ENCODE data around the gene DUSP22.

The DUSP22 gene

DNA sequence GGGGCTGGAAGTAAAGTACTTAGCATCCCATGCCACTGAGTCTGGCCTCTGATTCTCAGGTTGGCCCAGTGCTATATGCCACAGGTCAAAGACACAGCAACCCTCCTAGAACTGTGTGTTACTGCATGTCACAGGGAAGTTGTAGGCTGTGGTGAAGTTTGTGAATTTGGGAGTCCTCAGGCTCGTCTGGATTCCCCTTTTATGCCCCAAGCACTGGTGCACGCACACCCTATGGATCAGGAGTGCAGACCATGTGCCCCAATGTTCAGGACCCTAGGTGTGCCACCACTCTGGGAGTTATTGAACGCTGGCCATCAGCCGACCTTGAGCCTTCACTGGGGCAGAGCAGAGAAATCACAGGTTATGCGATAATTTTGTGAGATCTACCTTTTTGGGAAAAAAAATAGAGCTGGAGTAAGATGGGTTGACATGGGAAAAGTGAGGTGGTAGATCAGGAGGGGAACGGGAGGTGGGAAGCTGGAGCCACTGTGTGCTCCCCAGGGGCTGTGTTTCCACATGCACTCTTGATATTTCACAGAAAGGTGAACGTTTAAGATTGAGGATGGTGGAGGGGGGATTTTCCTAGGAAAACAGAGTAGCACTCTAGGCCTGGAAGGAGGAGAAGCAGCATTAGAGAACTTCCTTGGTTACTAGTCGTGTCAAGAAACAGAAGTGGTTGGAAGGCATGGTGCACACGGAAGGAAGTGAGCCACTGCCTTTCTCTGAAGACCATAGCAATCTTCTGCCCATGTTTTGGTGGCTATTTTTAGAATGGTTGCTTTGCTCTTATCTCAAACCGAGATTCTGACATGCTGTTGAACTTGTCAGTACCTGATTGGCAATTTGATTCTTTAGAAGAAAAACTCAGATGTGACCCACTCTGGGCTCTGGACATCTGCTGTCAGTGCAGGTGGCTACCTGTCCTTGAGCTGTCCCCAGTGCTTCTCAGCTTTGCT is 44.1 kb downstream of the DUSP22 start:
- DNase-seq (no peak), ATAC-seq (no peak)
- peaks cover 60% of the 10 kb centered on the region for H3K4me1 Mint-ChIP-seq
- H3K27ac Mint-ChIP-seq: peak overlapping the region; percentile 16
- no peak overlapping the region for H3K4me3 Mint-ChIP-seq
- H3K27me3 Mint-ChIP-seq: no peaks in the 10 kb centered on the region
- no peaks in the 10 kb centered on the region for H3K9me3 Mint-ChIP-seq
- H3K36me3 Mint-ChIP-seq (ENCODE audit: low read depth): peaks cover 6% of the 10 kb centered on the region

DNA sequence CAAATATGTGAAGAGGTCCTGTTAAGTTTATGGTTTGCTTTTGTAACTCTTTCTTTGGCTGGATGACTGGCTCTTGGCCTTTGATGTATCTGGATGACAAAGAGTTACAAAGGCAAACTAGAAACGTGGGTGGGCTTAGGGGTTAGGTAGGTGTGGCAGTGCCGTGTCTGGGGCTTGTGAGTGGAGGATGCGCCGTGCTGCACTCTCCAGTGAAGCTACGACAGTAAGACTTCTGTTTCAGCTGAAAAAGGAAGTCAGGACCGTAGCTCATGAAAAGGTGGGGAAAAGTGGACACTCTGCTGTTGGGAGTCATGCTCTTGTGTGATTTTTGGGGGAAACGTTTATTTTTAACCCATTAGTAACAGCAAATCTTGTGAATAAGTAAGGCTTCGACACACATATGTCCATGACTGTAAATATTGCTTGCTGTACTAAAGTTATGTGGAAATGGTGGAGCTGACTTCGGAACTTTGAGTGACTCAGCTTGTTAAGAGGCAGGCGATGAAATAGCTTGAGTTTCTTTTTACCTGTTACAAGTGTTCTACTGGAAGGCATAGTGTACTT is 45.6 kb downstream of the DUSP22 start:
- Mint-ChIP-seq H3K4me3 (peak overlapping the region; percentile 75), H3K36me3 (ENCODE audit: low read depth) (peaks cover 6% of the 10 kb centered on the region), H3K4me1 (peaks cover 72% of the 10 kb centered on the region), H3K27ac (peak overlapping the region; percentile 85), H3K9me3 (no peaks in the 10 kb centered on the region), H3K27me3 (no peaks in the 10 kb centered on the region)
- DNase-seq: peak; percentile 49
- ATAC-seq: peak; percentile 61

DNA sequence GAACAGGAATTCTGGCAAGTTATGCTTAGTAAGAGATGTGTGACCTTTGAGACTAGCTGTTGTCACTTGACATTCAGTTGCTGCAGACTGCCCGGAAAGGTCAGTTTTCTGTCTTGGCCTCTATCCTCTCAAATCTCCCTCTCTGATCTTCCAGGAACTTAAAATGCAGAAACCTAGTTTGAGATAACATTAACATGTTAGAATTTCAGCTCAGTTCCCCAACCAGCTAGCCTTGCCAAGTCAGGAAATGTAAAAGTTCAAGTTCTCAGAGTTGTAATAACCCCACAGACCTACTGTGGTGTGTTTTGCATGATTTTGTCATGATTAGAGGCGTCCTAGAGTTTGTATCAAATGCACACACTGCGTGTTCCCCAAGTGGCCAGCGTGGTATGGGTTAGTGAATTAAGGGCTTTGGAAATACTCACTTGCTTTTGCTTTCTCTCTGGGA is 46.6 kb downstream of the DUSP22 start:
- DNase-seq (no peak), ATAC-seq (peak; percentile 56)
- peak overlapping the region; percentile 74 for H3K27ac Mint-ChIP-seq
- peaks cover 10% of the 10 kb centered on the region for H3K36me3 Mint-ChIP-seq (ENCODE audit: low read depth)
- peak overlapping the region; percentile 75 for H3K4me3 Mint-ChIP-seq
- H3K27me3 Mint-ChIP-seq: no peaks in the 10 kb centered on the region
- no peaks in the 10 kb centered on the region for H3K9me3 Mint-ChIP-seq
- H3K4me1 Mint-ChIP-seq: peaks cover 73% of the 10 kb centered on the region

DNA sequence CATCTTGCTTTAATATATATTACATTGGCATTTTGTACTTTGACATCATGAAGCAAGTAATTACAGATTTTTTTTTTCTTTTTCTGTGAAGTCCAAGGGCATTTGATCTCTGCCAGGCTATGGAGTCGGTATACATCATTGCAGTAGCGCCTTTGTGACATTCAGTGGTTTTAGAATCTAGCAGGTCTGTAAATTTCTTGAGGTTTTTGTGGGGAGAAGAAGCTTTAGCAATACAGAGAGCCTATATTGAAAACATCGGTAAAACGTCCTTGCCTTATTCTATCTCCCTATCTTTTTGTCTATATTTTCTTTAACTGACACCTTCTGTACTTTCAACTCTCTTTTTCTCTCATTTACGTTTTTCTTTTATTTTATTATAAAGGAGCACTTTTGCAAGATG is 47.2 kb downstream of the DUSP22 start:
- Mint-ChIP-seq H3K9me3 (no peaks in the 10 kb centered on the region), H3K36me3 (ENCODE audit: low read depth) (peaks cover 12% of the 10 kb centered on the region), H3K27ac (peak overlapping the region; percentile 74), H3K4me1 (peaks cover 73% of the 10 kb centered on the region), H3K27me3 (no peaks in the 10 kb centered on the region), H3K4me3 (peak overlapping the region; percentile 75)
- DNase-seq (no peak), ATAC-seq (peak; percentile 55)

DNA sequence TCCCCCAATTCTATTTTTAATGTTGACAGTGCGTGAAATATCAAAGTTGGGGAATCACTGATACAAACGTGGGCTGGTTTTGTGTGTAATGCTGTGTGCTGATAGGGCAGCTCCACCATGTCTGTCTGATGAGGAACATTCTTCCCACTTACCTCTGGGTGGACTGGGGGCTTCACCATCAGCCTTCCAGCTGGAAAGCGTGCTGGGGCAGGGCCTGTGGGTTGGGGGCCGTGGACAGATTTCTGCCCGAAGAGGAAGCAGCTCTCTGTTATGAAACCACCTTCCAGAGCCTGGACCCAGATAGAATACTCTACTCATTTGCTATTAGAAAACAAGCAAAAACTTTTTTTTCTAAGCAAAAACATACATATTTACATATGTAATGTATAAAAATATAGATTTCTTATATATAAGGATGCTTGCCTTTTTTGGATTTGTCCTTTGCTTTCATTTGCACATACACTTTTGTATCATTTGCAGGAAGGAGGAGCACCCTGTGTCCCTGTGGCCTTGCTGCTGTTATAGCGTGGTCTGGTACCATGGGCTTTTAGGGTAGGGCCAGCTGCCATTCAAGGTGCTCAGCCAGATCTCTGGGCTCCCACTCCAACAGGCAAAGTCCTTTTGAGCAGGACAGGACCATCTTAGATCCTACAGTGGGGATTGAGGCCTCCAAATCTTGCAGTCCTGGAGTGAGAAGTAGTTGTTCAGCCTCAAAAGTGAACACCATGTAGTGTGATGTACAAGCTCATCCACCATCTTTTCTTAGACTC is 48.1 kb downstream of the DUSP22 start:
- no peaks in the 10 kb centered on the region for H3K9me3 Mint-ChIP-seq
- peaks cover 12% of the 10 kb centered on the region for H3K36me3 Mint-ChIP-seq (ENCODE audit: low read depth)
- H3K27ac Mint-ChIP-seq: peak overlapping the region; percentile 74
- H3K4me3 Mint-ChIP-seq: peak overlapping the region; percentile 75
- H3K27me3 Mint-ChIP-seq: no peaks in the 10 kb centered on the region
- no peak for ATAC-seq
- H3K4me1 Mint-ChIP-seq: peaks cover 73% of the 10 kb centered on the region
- no peak for DNase-seq

DNA sequence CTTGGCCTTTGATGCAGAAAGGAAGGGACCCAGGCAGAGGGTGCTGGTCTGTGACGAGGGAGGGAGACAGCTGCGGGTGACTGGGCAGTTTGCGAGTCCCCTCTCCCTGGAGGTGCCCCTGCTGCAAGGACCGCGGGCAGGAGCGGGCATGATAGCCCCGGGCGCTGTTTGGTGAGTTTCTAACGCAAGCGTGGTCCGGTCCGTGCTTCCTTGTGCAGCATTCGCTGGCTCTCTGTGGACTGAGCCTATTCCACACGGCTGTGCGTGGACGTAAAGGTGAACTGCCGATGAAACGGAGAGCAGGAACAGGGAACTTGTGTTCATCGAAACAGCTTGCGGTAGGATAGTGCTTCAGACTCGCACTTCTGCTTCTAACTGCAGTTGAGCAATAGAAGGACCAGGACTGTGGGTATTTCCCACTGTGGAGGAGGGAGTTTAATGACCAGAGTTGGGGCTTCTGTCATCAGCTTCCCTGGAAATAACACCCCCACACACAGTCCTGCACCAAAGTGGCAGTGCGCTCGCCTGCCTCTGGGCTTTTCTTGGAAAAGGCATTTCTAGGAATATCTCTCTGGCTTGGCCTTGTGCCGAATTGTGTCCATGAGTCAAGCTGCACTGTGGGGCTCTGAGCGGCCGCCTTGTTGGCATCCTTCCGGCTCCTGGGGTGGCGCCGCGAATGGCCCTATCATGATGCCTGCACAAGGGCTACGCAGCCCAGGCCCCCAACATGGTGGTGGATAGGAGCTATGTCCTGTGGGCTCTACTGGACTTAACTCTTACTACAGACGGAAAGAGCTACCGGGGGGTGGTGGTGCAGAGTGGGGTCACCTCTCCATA is 48.9 kb downstream of the DUSP22 start:
- Mint-ChIP-seq H3K27ac (peak overlapping the region; percentile 38), H3K36me3 (ENCODE audit: low read depth) (peaks cover 12% of the 10 kb centered on the region), H3K4me3 (peak overlapping the region; percentile 21), H3K9me3 (no peaks in the 10 kb centered on the region), H3K4me1 (peaks cover 67% of the 10 kb centered on the region), H3K27me3 (no peaks in the 10 kb centered on the region)
- peak; percentile 13 for ATAC-seq
- no peak for DNase-seq

DNA sequence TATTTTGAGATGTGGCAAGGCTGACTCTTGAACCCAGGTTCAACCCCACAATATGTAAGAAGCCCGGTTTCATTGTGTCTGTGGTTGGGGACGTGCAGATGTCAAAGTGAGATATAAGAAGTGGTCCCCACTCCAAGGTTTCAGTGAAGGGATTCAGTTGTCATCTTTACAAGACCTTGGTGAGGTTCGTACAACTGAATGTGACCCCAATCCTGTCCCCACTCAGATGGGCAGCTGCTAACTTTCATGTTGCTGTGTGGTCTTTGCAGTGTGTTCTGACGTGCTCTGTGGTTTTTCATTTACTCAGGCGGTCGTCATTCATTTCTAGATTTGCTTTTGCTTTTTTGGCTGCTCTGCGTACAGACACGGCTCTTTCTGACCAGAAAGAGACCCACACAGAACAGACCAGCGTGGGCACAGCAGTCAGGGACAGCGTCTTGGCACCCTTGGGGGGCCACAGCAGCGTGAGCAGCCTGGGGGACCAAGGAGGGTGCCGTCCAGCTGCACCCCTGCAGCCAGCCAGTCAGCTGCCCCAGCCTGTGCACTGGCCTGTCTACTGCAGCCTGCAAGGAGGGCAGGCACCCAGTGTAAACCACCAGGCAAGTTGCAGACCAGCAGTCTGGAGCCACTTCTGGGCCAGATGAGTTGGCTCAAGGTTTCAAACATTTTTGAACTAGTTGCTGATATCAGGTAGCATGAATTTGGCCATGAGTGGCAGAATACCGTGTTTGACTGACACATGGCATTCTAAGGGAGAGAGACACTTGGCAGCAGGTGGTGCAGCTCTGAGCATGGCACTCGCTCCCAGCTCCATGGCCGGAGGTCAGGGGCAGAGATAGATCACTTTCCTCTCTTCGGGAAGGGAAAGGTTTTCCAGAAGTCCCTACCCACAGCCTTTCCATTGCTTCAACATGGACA is 49.9 kb downstream of the DUSP22 start:
- H3K27ac Mint-ChIP-seq: peak overlapping the region; percentile 38
- DNase-seq (no peak), ATAC-seq (peak; percentile 31)
- peaks cover 10% of the 10 kb centered on the region for H3K36me3 Mint-ChIP-seq (ENCODE audit: low read depth)
- no peaks in the 10 kb centered on the region for H3K9me3 Mint-ChIP-seq
- no peaks in the 10 kb centered on the region for H3K27me3 Mint-ChIP-seq
- peak overlapping the region; percentile 21 for H3K4me3 Mint-ChIP-seq
- peaks cover 57% of the 10 kb centered on the region for H3K4me1 Mint-ChIP-seq

DNA sequence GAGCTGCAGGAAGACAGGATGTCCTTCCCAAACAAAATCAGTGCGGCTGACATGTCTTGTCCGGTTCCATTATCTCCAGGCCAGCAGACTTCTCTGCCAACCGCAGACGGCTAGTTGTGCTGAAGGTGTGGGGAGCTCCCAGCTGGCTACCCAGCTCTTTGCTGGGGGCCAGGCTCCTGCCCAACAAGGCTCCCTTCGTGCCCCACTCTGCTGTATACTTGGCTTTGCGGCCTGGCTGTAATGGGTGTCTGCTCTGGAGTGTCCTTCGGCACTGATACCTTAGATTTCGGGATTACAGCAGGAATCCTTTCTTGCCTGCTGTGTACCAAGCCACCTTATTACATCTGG is 50.5 kb downstream of the DUSP22 start:
- Mint-ChIP-seq H3K4me3 (no peak overlapping the region), H3K4me1 (peaks cover 51% of the 10 kb centered on the region), H3K27ac (no peak overlapping the region), H3K27me3 (no peaks in the 10 kb centered on the region), H3K9me3 (no peaks in the 10 kb centered on the region), H3K36me3 (ENCODE audit: low read depth) (peaks cover 8% of the 10 kb centered on the region)
- no peak for DNase-seq
- ATAC-seq: no peak

DNA sequence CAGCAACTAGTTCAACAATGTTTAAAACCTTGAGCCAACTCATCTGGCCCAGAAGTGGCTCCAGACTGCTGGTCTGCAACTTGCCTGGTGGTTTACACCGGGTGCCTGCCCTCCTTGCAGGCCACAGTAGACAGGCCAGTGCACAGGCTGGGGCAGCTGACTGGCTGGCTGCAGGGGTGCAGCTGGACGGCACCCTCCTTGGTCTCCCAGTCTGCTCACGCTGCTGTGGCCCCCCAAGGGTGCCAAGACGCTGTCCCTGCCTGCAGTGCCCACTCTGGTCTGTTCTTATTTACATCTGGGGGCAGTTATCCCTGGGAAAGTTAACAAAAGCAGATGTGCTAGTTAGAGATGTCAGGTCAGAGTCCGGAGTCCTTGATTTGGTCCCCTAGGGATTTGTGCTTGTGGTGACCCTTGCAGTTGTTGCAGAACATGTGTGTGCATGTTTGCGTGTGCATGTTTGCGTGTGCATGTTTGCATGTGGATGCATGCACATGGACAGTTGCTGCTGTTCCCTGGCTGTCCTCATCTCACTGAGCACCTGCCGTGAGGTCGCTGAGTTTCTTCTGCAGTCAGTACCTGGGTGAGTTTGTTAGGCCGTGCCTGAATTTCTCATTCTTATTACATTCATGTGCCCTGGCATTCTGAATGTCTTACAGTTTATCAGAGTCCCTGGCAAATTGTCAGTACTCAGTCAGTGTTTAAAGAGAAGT is 51.1 kb downstream of the DUSP22 start:
- Mint-ChIP-seq H3K9me3 (no peaks in the 10 kb centered on the region), H3K27me3 (no peaks in the 10 kb centered on the region), H3K27ac (no peak overlapping the region), H3K4me3 (no peak overlapping the region), H3K4me1 (peaks cover 45% of the 10 kb centered on the region), H3K36me3 (ENCODE audit: low read depth) (peaks cover 11% of the 10 kb centered on the region)
- DNase-seq (no peak), ATAC-seq (no peak)

DNA sequence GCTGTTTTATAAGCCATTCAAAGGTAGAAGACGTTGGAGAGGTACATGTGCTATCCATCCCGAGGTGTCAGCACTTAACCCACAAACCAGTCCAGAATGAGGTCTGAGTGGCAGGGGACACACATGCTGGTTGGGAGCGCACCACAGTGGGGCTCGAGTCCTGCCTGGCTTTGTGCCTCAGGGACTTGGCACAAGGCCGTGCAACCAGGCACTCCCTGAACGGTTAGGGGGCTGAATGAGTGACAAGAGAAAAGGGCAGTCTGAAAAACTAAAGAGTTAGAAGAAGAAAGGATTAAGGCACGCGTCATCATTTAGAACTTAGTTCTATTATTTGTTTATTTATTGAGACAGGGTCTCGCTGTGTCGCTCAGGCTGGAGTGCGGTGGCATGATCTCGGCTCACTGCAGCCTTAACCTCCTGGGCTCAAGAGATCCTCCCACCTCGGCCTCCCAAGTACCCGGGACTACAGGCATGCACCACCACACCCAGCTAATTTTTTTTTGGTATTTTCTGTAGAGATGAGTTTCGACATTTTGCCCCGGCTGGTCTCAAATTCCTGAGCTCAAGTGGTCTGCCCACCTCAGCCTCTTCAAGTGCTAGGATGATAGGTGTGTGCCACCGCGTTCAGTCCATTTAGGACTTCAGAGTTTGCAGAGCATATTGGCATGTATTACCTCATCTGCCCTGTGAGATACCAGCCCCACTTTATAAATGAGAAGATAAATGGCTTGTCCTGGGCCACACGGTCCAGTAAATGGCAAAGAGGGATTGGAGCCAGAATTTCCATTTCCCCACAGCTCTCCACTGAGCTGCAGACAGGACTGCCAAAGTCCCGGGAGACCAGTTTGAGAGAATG is 51.9 kb downstream of the DUSP22 start:
- Mint-ChIP-seq H3K36me3 (ENCODE audit: low read depth) (peaks cover 17% of the 10 kb centered on the region), H3K4me1 (peaks cover 37% of the 10 kb centered on the region), H3K27me3 (no peaks in the 10 kb centered on the region), H3K9me3 (no peaks in the 10 kb centered on the region), H3K4me3 (no peak overlapping the region), H3K27ac (no peak overlapping the region)
- DNase-seq: no peak
- no peak for ATAC-seq

DNA sequence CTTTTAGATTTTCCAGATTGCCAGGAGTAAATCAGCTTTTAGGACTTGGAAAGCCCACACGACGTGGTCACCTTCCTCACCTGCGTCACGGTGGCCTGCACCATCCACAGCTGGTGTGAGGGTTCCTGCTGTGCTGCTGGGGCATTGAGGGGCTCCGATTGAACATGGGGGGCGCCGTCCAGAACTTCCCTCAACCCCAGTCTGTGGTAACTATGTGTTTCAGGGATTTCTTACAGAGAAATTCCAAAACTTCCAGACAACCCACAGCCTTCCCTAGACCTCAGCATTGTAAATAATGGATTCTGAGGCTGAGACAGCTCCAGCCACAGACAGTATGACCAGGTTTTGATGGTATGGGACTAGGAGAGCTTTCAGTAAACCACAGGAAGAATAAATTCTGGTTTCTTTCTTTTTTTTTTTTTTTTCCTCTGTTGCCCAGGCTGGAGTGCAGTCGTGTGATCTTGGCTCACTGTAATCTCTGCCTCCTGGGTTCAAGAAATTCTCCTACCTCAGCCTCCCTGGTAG is 52.6 kb downstream of the DUSP22 start:
- Mint-ChIP-seq H3K27ac (no peak overlapping the region), H3K9me3 (no peaks in the 10 kb centered on the region), H3K36me3 (ENCODE audit: low read depth) (peaks cover 20% of the 10 kb centered on the region), H3K27me3 (no peaks in the 10 kb centered on the region), H3K4me1 (peaks cover 30% of the 10 kb centered on the region), H3K4me3 (no peak overlapping the region)
- DNase-seq (no peak), ATAC-seq (no peak)
